Spinal cord (tissue), 10 donors: ENCODE results near the gene KRTAP27-1. TPM values are rescaled to one million over a fixed set of nuclear protein-coding genes. Genes with fewer than 3 reads are reported as not detected.

ENCODE experiments used
- DNase-seq, 6 donors: peaks; one replicate each; pipeline versions ENCODE4 v3.0.0 to v3.0.0-alpha.2; 2013 to 2015; ENCODE audit warnings: low spot score in 6 of 6, low read depth in 4 of 6
- H3K27ac ChIP-seq: one replicate; pipeline ENCODE4 v1.5.1; 2013; ENCODE audit warnings: low read depth, low read length, control low read depth
- H3K27me3 ChIP-seq: one replicate; pipeline ENCODE4 v1.6.1; 2013; ENCODE audit warnings: low read length; ENCODE audit not compliant: control insufficient read depth, insufficient read depth
- H3K36me3 ChIP-seq: one replicate; pipeline ENCODE4 v1.6.1; 2013; ENCODE audit warnings: low read length; ENCODE audit not compliant: control insufficient read depth, insufficient read depth
- H3K4me1 ChIP-seq: one replicate; pipeline ENCODE4 v1.6.1; 2013; ENCODE audit warnings: low read length; ENCODE audit not compliant: control insufficient read depth, insufficient read depth
- H3K4me3 ChIP-seq: one replicate; pipeline ENCODE4 v1.5.1; 2013; ENCODE audit warnings: low read depth, low read length, control low read depth
- H3K9me3 ChIP-seq: one replicate; pipeline ENCODE4 v1.6.1; 2013; ENCODE audit warnings: low read length; ENCODE audit not compliant: control insufficient read depth, insufficient read depth
- WGBS: methylation state at CpG from one replicate; pipeline ENCODE4 v1.1.5; 2013; ENCODE audit warnings: missing lambda C conversion rate; ENCODE audit not compliant: insufficient coverage; 5-methylcytosine and 5-hydroxymethylcytosine counted together
- polyA plus RNA-seq, 2 donors: library from polyadenylated mRNA; unstranded; fragments of 120-200 nt; gene quantifications; one replicate each; pipeline ENCODE4 v1.2.1, GENCODE V29; 2013; ENCODE audit not compliant: insufficient read length in 2 of 2
- total RNA-seq, 2 donors: library from RNA; depleted of rRNA in 1 of 2; stranded (reverse); fragments of 120-200 nt in 1 of 2; fragments of >200 nt in 1 of 2; gene quantifications; one replicate each; pipeline versions ENCODE4 v1.2.3 to v1.2.4, GENCODE V29; 2013 to 2014
- donor health status: healthy.

Gene KRTAP27-1
- total and polyA plus RNA-seq, 4 donors: not detected

DNA sequence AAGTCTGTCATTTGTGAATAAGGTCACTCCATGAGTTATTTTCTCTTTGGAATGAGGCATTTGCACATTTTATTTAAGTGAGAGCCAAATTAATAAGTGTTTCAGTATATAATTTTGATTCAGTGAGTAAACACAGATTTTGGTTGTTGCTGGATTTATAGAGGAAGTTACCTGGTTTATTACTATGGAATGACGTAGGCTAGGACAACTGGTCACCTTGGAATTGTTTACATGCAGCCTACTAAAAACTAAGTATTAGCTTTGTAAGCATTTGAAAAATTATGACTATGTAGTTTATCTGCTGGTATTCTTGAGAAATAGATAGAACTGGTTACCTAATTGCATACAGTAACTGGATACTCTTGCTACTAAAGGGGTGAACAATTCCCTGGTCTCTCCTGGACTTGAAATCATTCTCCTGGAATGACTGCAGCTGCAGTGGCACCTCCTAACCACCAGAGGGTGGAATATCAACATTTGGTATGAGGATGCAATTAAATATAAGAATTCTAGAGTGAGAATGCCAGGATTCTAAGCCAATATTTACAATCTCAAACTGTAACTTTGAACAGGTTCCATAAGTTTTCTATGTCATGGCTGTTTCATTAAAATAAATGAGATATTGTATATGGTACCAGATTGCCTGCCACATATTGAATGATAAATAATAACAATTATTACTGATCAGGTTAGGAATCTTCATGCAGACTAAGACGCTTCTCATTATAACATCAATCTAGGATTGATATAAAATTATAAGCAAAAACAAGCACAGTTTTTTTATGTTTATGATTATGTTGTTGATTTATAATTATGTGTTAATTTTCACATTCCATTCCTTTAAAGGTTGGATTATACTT, 3.5 kb upstream of the KRTAP27-1 start:
- no peaks in the 10 kb centered on the region for H3K4me1 ChIP-seq
- WGBS: no CpG with 5 or more reads among the region's 2 CpGs
- no peak overlapping the region for H3K27ac ChIP-seq
- peak in 2 of 6 donors; percentile 39 to 74 for DNase-seq
- no peaks in the 10 kb centered on the region for H3K9me3 ChIP-seq
- H3K4me3 ChIP-seq: no peak overlapping the region
- no peaks in the 10 kb centered on the region for H3K27me3 ChIP-seq
- no peaks in the 10 kb centered on the region for H3K36me3 ChIP-seq

DNA sequence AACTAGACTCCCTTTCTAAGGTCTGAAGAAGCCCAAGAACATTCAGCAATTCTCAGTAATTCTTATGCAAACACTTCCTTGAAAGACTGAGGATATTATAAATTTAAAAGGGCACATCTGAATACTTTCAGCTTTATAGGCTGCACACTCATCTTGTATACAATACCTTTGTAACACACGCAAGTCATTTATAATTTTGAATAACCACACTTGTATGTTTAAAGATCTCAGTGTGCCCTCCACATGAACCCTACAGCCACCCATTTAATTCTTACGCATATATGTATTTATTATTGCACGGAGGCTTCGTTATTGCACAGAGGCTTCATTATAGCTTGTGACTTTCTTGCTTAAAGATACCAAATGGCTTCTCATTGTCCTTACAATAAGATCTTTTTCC, 1.2 kb upstream of the KRTAP27-1 start:
- H3K4me3 ChIP-seq: no peak overlapping the region
- H3K4me1 ChIP-seq: no peaks in the 10 kb centered on the region
- no peaks in the 10 kb centered on the region for H3K27me3 ChIP-seq
- DNase-seq: no peak
- no peaks in the 10 kb centered on the region for H3K36me3 ChIP-seq
- no peak overlapping the region for H3K27ac ChIP-seq
- WGBS: 71% methylated on average over 2 of the region's 4 CpGs
- no peaks in the 10 kb centered on the region for H3K9me3 ChIP-seq

DNA sequence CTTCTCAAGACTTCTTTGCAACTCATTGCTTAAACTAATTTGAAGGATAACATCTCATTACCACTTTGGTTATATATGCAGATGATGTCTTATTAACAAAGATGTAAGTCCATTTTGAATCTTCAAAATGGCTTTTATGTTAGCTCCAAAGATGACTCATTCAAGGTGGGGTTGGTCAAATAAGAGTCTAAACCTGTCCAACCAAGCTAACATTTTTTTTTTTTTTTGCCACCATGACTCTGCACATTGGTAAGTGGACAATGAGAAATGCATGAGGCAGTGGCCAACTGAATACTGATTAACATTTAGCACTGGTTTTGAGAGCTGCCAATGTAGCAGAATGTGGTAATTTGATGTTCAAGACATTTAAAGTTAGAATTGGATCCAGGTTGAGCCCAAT, 278 bp upstream of the KRTAP27-1 start:
- Histone ChIP-seq H3K9me3 (no peaks in the 10 kb centered on the region), H3K36me3 (no peaks in the 10 kb centered on the region), H3K27me3 (no peaks in the 10 kb centered on the region), H3K27ac (no peak overlapping the region), H3K4me3 (no peak overlapping the region), H3K4me1 (no peaks in the 10 kb centered on the region)
- DNase-seq: no peak

- DNase-seq: peak in 1 of 6 donors; percentile 10
- Histone ChIP-seq H3K36me3 (no peaks in the 10 kb centered on the region), H3K27ac (no peak overlapping the region), H3K9me3 (no peaks in the 10 kb centered on the region), H3K4me3 (no peak overlapping the region), H3K27me3 (no peaks in the 10 kb centered on the region), H3K4me1 (no peaks in the 10 kb centered on the region)
- WGBS: no CpG with 5 or more reads among the region's 2 CpGs
Observed at GRCh38 chr21:30336596-30336995, 898 bp downstream of the KRTAP27-1 start.

DNA sequence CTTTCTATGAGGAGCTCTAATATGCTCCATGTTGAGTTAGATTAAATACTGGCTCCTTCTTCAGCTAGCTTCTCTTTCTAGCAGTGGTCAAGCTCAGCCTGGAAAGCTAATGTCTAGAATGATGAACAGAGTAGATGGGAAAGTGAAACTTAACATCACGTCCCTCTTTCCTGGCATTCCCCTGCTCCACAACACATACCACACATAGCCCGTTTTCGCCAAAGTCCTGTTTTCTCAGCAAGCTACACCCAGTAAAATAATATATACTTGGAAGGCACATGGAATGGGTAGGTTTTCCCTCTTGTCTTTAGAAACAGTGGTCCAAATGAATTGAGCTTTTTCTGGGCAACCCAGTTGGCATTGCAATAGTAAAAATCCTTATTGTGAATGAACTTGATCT, 3.8 kb downstream of the KRTAP27-1 start:
- Histone ChIP-seq H3K9me3 (no peaks in the 10 kb centered on the region), H3K4me3 (no peak overlapping the region), H3K27me3 (no peaks in the 10 kb centered on the region), H3K4me1 (no peaks in the 10 kb centered on the region), H3K27ac (no peak overlapping the region), H3K36me3 (no peaks in the 10 kb centered on the region)
- no peak for DNase-seq
- no CpG with 5 or more reads among the region's 3 CpGs for WGBS

DNA sequence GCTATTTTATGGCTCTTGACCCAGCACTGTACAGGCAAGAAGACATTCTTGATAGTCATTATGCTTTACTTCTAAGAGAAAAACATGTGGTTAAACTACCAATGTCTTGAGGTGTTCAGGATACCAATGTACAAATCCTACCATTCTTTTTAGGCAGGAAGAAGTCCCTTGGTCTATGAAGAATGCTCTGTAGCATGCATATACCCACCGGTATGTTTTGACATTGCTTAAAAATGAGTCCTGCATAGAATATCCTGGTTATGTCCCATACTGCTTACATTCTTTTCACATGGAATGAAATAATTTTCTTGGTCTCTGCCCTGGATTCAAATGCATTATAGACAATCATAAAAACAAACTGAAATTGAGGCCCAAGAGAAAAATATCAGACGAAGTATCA, 4.8 kb downstream of the KRTAP27-1 start:
- H3K27ac ChIP-seq: no peak overlapping the region
- DNase-seq: no peak
- WGBS: no CpG with 5 or more reads among the region's 2 CpGs
- H3K36me3 ChIP-seq: no peaks in the 10 kb centered on the region
- no peaks in the 10 kb centered on the region for H3K9me3 ChIP-seq
- H3K4me1 ChIP-seq: no peaks in the 10 kb centered on the region
- H3K4me3 ChIP-seq: no peak overlapping the region
- H3K27me3 ChIP-seq: no peaks in the 10 kb centered on the region

DNA sequence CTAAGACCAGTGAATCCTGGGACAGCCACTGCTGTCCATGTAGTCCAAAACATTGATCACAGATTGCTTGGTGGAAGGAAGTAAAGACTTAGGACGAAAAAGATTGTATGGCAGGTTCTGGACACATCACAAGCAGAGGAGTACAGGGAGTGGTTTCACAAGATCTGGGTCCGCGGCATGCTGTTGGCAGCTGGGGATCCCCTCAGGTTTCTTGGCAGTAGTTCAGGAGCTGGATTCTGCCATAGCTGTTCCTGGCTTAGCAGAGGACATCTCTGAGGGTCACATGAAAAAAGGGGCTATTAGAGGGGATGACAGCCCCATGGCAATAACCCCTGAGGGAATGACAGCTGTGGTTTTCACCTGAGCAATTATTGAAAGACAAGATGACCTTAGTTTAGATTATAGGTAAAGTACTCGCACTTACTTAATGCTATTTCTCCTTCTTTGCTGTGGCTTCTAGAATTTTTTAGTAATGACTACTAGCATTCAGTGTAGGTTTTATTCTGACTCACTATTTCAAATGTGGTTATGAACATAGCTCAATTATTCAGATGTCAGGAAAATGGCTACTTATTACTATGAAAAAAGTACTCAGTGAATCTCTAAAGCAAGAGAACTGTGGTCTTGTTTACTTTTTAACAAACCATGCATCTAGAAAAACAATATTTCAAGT, 8.2 kb downstream of the KRTAP27-1 start:
- no peaks in the 10 kb centered on the region for H3K36me3 ChIP-seq
- H3K4me1 ChIP-seq: no peaks in the 10 kb centered on the region
- no peak overlapping the region for H3K27ac ChIP-seq
- H3K4me3 ChIP-seq: no peak overlapping the region
- peaks cover 2% of the 10 kb centered on the region for H3K9me3 ChIP-seq
- no peaks in the 10 kb centered on the region for H3K27me3 ChIP-seq
- WGBS: 88% methylated on average over 3 of the region's 4 CpGs
- no peak for DNase-seq

DNA sequence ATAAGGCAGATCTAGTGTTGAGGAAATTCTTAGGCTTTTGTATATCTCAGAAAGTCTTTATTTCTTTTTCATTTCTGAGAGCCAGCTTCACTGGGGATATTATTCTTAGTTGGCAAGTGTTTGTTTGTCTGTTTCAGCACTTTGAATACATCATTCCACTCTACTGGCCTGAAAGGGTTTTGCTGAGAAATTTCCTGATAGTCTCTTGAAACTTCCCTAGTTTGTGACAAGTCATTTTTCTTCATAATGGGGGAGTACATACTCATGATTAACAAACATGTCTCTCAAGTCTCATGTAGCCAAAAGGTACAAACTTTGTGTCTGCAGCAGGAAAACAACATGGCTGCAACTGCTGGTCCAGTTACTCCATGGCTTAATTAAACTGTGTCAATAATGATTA, 11.1 kb downstream of the KRTAP27-1 start:
- no peaks in the 10 kb centered on the region for H3K27me3 ChIP-seq
- no peaks in the 10 kb centered on the region for H3K36me3 ChIP-seq
- no peak overlapping the region for H3K4me3 ChIP-seq
- no peak overlapping the region for H3K27ac ChIP-seq
- peaks cover 2% of the 10 kb centered on the region for H3K9me3 ChIP-seq
- no peaks in the 10 kb centered on the region for H3K4me1 ChIP-seq
- DNase-seq: no peak

GRCh38 chr21:30320215-30320614, 17.3 kb downstream of the KRTAP27-1 start, which contains the start of gene KRTAP26-1:
KRTAP26-1 (minus strand) TSS chr21:30320315; CDS start chr21:30320035, 280 bp downstream.
- DNase-seq: no peak
- Histone ChIP-seq H3K27ac (no peak within 1 kb of the TSS), H3K4me1 (no peaks in the 10 kb centered on the region), H3K4me3 (no peak within 1 kb of the TSS), H3K36me3 (no peaks in the 10 kb centered on the region), H3K27me3 (no peaks in the 10 kb centered on the region), H3K9me3 (no peaks in the 10 kb centered on the region)
- no CpG with 5 or more reads among the region's 2 CpGs for WGBS

GRCh38 chr21:30315701-30316100, 21.8 kb downstream of the KRTAP27-1 start:
- H3K4me3 ChIP-seq: no peak overlapping the region
- H3K27me3 ChIP-seq: no peaks in the 10 kb centered on the region
- no peaks in the 10 kb centered on the region for H3K36me3 ChIP-seq
- no peak for DNase-seq
- H3K27ac ChIP-seq: no peak overlapping the region
- 100% methylated on average over 1 of the region's 2 CpGs for WGBS
- H3K4me1 ChIP-seq: no peaks in the 10 kb centered on the region
- no peaks in the 10 kb centered on the region for H3K9me3 ChIP-seq
